Ascending aorta (tissue), 2 donors: Measurements from ENCODE around the gene SUCLG2. TPM values are rescaled to one million over a fixed set of nuclear protein-coding genes. Genes with fewer than 3 reads are reported as not detected.

Experiments
- DNase-seq, 2 donors: peaks; one replicate each; pipeline ENCODE4 v3.0.0-alpha.2; 2019; ENCODE audit warnings: low spot score in 2 of 2
- H3K27ac ChIP-seq, 2 donors: fragments of 200-600 bp; sonication (generic); one replicate each; pipeline ENCODE4 v1.5.1; 2016 to 2017; ENCODE audit warnings: mild to moderate bottlenecking in 1 of 2
- H3K27me3 ChIP-seq: fragments of 200-600 bp; sonication (generic); one replicate; pipeline ENCODE4 v1.5.1; 2017
- H3K36me3 ChIP-seq, 2 donors: fragments of 200-600 bp; sonication (generic); one replicate each; pipeline ENCODE4 v1.5.1; 2016
- H3K4me1 ChIP-seq, 2 donors: fragments of 200-600 bp; sonication (generic); one replicate each; pipeline ENCODE4 v1.5.1; 2016 to 2017; ENCODE audit warnings: mild to moderate bottlenecking in 1 of 2
- H3K4me3 ChIP-seq, 2 donors: fragments of 200-600 bp; sonication (generic); one replicate each; pipeline ENCODE4 v1.5.1; 2016 to 2017; ENCODE audit warnings: mild to moderate bottlenecking in 1 of 2
- H3K9me3 ChIP-seq, 2 donors: fragments of 200-600 bp; sonication (generic); one replicate each; pipeline ENCODE4 v1.5.1; 2016
- CTCF ChIP-seq, 3 experiments: fragments of 200-600 bp in 2 of 3; fragments of 450-650 bp in 1 of 3; sonication (generic) in 2 of 3; IDR thresholded peaks; one replicate each; pipeline ENCODE4 v1.5.1; 2016 to 2019; ENCODE audit warnings: antibody characterized with exemption in 3 of 3, mild to moderate bottlenecking in 1 of 3, moderate library complexity in 1 of 3
- intact Hi-C: fragments of 100-400 bp; cut with DNase I; formaldehyde crosslinking; loops from one replicate; pipeline ENCODE4 v1.15.1; 2023
- total RNA-seq: library from RNA; depleted of rRNA; stranded (reverse); fragments of >200 nt; gene quantifications from one replicate; pipeline ENCODE4 v1.1.0, GENCODE V29; 2016

Gene SUCLG2
- total RNA-seq, 1 donor from 2014 or later = 33.6 TPM

GRCh38 chr3:67637255-67637900 is 17.0 kb downstream of the SUCLG2 start:
- Histone ChIP-seq H3K27me3 (no peaks in the 10 kb centered on the region), H3K9me3 (no peaks in the 10 kb centered on the region), H3K27ac (no peak overlapping the region), H3K36me3 (no peaks in the 10 kb centered on the region), H3K4me3 (no peak overlapping the region), H3K4me1 (peaks cover 0 to 11% of the 10 kb centered on the region in 2 donors)
- DNase-seq = no peak
- intact Hi-C loops = no loop called here
- no peak for TF ChIP-seq CTCF (IDR thresholded peaks at IDR 0.05)

GRCh38 chr3:67635806-67636205 is 18.6 kb downstream of the SUCLG2 start:
- intact Hi-C loops = no loop called here
- Histone ChIP-seq H3K27ac (no peak overlapping the region), H3K36me3 (no peaks in the 10 kb centered on the region), H3K27me3 (no peaks in the 10 kb centered on the region), H3K9me3 (no peaks in the 10 kb centered on the region), H3K4me3 (no peak overlapping the region), H3K4me1 (peaks cover 0 to 6% of the 10 kb centered on the region in 2 donors)
- no peak for TF ChIP-seq CTCF (IDR thresholded peaks at IDR 0.05)
- no peak for DNase-seq

- no peak overlapping the region for H3K4me3 ChIP-seq
- no peak for DNase-seq
- no peak for TF ChIP-seq CTCF (IDR thresholded peaks at IDR 0.05)
- no peaks in the 10 kb centered on the region for H3K27me3 ChIP-seq
- no peaks in the 10 kb centered on the region for H3K36me3 ChIP-seq
- no peak overlapping the region for H3K27ac ChIP-seq
- peaks cover 0 to 4% of the 10 kb centered on the region in 2 donors for H3K4me1 ChIP-seq
- no peaks in the 10 kb centered on the region for H3K9me3 ChIP-seq
- intact Hi-C loops = no loop called here
These were observed 19.2 kb downstream of the SUCLG2 start for GRCh38 chr3:67635257-67635656.

- H3K9me3 ChIP-seq = no peaks in the 10 kb centered on the region
- no peak for TF ChIP-seq CTCF (IDR thresholded peaks at IDR 0.05)
- DNase-seq = no peak
- no peaks in the 10 kb centered on the region for H3K36me3 ChIP-seq
- peaks cover 0 to 4% of the 10 kb centered on the region in 2 donors for H3K4me1 ChIP-seq
- intact Hi-C loops = no loop called here
- no peak overlapping the region for H3K4me3 ChIP-seq
- no peaks in the 10 kb centered on the region for H3K27me3 ChIP-seq
- no peak overlapping the region for H3K27ac ChIP-seq
These were observed 23.6 kb downstream of the SUCLG2 start for GRCh38 chr3:67630666-67631362.

GRCh38 chr3:67624687-67625086 is 29.7 kb downstream of the SUCLG2 start:
- TF ChIP-seq CTCF (IDR thresholded peaks at IDR 0.05) = no peak
- intact Hi-C loops = no loop called here
- no peak for DNase-seq

More at GRCh38 chr3:67624687-67625086, 29.7 kb downstream of the SUCLG2 start:
- Histone ChIP-seq H3K4me1 (no peaks in the 10 kb centered on the region), H3K9me3 (no peaks in the 10 kb centered on the region), H3K4me3 (no peak overlapping the region), H3K27me3 (no peaks in the 10 kb centered on the region), H3K27ac (no peak overlapping the region), H3K36me3 (peaks cover 0 to 9% of the 10 kb centered on the region in 2 donors)
